RPMI7951 (cell line): ENCODE measurements around the gene LCN2. TPM values are rescaled to one million over a fixed set of nuclear protein-coding genes. Genes with fewer than 3 reads are reported as not detected.

Source experiments
- DNase-seq: peaks from one replicate; pipeline ENCODE4 v3.0.0-alpha.2; 2012; ENCODE audit warnings: low read depth
- total RNA-seq: library from RNA; depleted of rRNA; stranded (reverse); fragments of >200 nt; shearing (Covaris generic); gene quantifications from 2 replicates; pipeline ENCODE4 v1.2.3, GENCODE V29; 2014

Gene LCN2
- total RNA-seq, 1 experiment from 2014 or later = not detected

DNA sequence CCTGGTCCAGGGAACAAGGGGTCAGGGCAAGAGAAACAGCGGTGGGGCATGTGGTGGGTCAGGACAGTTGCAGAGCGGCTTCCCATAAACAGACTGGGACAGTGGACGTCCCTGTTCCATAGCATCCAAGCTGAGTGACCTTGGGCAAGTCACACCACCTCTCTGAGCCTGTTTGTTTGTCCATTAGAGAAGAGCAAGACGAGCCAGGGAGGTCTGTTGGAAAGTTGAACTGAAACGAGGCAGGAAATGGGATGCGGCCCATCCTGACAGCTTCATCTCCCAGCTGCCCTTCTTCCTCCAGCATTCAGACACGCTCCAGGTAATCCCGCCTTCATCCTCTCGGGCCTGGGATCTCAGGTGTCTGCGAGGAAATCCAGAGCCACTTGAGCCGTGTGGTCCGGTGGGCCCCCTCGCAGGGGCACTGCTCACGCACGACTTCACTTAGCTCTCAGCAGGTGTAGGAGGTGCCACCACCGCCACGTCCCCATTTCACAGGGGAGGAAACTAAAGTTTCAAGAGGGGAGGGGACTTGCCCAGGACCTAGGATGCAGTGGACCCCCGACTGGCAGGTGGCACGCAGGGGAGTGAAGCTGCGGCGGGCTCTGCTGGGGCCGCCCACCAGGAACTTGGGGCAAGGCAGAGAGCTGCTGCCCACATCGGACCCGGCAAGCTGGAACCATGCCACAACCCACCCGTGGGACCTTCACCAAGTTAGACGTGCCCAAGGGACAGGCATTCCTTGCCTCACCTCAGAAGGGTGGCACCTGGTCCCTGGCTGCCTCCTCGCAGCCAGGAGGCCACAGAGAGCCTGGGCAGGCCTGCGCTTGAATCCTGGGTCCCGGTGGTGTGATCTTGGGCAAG is 34.7 kb upstream of the LCN2 start:
- DNase-seq = no peak

DNA sequence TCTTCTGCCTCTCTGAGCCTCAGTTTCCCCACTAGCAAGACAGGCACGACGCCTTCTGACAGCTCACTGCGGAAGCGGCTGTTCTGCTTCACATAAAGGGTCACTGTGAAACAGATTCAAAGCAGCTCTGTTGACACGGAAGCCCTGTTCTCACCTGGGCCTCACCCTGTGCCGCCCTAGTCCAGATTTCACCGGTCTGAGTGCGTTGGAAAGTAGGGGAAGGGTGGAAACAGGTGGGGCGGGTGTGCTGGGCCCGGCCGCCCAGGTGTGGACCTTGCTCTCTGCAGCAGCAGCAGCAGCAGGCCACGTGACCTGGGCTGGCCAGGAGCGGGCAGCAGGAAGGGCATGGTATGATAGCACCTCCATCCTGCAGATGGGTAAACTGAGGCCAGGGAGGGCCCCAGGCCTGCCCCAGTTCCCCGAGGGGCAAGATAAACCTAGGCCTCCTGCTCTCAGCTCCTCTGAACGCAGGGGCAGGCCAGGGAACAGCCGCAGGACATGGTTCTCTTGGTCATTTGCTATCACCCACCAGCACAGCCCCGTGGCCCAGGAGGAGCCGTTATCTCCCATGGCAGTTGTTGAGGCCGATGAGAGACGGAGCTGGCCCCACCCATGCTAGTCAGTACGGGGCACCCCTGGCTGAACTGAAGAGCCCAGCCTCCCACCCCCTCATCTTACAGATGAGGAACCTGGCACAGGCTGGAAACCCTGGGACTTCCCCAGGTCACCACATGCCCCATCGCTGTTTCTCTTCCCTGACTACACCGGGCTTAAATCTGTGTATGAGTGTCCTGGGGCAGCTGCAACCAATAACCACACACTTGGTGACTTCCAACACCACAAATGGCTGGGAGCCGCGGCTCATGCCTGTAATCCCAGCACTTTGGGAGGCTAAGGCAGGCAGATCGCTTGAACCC is 33.8 kb upstream of the LCN2 start:
- no peak for DNase-seq

DNA sequence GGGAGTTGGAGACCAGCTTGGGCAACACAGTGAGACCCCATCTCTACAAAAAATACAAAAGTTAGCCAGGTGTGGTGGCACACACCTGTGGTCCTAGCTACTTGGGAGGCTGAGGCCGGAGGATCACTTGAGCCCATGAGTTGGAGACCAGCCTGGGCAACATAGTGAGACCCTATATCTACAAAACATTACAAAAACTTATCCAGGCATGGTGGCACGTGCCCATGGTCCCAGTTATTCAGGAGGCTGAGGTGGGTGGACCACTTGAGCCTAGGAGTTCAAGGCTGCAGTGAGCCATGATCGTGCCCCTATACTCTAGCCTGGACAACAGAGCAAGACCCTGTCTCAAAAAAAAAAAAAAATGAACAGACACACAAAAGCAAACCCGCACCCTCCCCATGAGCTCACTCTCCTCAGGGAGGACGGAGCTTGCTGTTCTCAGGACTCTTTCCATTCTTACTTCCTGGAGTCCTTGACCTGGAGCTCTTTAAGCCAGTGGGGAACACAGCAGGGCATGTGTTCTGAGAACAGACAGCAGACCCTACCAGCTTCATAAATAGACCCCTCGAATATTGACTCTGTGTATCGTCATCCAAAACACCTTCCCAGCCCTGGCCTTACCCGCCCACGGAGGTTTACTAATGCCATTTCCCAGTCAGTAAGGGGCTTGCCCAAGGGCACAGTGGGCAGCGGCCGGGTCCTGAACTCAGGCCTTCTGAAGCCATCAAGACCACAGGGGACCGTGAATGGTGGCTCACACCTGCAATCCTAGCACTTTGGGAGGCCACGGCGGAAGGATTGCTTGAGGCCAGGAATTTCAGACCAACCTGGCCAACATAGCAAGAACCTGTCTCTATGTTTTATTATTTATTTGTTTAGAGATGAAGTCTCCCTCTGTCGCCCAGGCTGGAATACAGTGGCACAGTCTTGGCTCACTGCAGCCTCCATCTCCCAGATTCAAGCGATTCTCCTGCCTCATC is 32.9 kb upstream of the LCN2 start:
- no peak for DNase-seq

DNA sequence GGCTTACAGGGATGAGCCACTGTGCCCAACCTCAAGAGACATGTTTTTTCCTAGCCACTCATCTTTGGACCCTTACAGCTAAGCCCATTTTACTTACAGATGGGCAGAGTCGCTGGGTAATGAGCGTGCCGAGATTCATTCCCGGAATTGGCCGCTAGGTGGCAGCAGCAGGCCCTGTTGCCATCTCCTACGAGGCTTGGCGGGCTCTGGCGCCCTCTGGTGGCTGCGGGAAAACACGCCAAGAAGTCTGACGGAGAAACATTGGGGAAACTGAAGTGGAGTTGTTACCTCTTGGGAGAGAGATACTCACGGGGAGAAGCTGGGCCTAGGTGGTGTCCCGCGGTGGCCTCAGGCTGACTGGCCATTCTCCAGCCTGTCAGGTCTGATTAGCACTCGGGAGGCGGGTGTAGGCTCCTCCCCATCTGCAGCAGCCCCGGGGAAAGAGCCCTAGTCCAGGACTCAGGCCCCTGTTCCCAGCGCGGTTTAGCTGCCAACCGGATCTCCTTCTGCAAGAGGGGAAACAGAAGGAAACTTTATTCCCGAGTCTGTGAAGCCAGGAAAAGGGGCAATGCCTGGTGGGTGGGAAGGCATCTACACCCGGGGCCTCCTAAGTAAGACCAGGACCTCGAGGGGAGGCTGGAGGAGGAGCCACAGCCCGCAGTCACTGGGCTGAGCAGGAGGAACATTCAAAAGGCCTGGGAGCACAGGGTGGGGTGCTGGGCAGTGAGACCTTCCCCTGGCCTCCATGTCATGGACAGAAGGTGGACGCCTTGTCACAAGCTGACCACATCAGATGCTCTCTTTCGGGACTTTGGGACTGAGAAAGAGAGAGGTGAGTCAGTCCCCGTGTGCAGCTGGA is 31.4 kb upstream of the LCN2 start:
- peak; percentile 72 for DNase-seq

DNA sequence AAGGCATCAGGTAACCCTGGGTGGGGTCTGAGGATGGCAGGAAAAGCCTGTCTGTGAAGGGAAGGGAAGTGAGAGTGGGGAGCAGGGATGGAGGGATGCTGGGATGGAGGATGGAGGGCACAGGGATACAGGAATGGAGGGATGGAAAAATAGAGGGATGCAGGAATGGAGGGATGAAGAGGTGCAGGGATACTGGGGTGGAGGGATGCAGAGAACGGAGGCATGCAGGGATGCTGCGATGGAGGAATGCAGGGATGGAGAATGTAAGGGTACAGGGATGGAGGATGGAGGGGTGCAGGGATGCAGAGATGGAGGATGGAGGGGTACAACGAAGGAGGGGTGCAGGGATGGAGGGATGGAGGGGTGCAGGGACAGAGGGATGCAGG is 30.8 kb upstream of the LCN2 start:
- DNase-seq = no peak

DNA sequence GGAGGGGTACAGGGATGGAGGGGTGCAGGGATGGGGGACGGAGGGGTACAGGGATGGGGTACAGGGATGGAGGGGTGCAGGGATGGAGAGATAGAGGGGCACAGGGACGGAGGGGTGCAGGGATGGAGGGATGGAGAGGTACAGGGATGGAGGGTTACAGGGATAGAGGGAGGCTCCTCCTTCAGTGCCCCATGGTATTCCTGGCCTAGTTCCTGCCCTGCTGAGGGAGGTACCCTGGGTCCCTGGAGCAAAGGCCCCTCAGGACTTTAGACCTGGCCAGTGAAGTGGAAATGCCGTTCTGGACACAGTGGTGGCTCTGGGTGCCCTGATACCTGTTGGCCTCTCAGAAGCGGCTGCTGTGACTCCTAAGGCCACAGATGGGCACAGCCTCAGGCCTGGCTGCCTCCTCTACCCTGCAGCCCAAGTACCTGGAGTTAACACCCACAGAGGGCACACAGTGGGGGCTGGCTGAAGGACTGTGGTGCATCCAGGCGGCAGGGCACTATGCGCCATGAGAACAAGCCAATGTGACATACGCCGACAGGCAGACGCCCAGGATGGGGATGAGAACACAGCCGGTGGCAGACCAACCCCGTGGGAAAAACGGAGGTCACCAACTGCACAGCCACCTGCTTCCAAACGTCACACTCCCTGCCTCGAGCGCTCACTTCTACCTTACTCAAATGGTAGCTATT is 30.1 kb upstream of the LCN2 start:
- DNase-seq = no peak

DNA sequence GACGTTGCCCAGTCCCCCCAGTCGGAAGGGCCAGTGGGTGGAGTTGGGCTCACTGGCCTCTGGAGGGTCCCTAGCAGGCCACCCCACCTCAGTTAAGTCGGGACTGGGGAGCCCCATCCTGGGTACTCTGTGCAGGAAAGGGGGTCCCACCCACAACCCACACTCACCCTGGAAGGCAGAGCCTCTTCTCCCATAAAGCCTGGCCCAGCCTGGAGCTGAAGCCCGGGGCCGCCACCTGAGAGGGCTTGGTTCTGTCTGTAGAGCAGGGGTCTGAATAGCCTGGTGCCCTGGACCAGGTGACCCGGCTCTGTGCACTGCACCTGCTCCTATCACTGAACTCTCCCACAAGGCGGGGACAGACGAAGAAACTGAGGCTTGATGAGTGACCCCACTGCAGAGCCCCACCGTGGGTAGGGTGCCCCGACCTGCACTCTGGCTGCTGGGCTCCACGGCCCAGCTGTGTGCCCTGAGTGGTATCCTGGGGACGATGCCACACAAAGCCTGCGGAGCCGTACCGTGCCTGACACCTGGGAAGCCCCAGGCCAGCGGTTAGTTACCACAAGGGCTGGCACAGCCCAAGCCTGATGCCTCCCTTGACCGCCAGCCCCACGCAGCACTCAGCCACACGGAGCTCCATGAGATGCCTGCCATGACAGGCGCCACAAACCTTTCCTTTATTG is 29.1 kb upstream of the LCN2 start:
- DNase-seq = no peak

DNA sequence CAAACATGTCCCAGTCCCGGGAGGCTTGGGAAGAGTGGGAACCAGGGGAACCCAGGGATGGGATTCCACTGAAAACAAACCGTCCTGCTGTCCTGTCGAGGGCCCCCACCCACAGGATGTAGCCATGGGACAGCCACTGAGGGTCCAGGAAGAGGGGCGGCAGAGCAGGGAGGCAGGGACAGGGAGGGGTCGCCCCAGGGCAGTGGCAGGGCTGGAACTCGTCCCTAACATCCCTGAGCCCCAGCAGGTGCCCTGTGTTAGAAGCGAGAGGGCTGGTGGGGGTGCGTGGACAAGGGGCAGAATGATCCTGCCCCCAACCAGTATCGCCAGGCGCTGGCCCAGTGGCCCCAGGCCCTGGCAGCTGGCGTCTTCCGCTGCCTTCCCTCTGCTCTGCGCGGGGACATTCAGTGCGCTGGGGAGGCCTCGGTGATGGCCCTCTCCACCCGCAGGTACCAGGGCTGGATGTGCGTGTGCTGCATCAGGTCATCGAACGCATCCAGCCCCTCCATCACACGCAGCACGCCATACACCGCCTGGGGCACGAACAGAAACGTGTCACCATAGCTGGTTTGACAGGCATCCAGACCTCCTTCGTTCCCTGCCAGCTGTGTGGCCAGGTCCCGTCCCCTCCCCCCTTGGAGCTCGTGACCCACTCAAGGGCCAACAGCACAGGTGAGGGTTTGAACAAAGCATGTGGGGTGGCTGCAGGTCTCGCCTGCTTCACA is 28.4 kb upstream of the LCN2 start:
- no peak for DNase-seq

DNA sequence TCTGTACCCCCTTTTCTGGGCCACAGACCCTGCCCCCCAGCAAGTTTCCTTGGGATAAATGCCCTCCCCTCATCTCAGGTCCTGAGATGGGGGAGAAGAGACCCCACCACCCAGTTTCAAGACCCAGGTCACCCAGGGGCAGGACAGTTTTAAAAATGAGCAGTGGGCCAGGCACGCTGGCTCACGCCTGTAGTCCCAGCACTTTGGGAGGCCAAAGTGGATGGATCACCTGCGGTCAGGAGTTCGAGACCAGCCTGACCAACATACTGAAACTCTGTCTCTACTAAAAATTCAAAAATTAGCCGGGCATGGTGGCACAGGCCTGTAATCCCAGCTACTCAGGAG is 27.8 kb upstream of the LCN2 start:
- DNase-seq = no peak

DNA sequence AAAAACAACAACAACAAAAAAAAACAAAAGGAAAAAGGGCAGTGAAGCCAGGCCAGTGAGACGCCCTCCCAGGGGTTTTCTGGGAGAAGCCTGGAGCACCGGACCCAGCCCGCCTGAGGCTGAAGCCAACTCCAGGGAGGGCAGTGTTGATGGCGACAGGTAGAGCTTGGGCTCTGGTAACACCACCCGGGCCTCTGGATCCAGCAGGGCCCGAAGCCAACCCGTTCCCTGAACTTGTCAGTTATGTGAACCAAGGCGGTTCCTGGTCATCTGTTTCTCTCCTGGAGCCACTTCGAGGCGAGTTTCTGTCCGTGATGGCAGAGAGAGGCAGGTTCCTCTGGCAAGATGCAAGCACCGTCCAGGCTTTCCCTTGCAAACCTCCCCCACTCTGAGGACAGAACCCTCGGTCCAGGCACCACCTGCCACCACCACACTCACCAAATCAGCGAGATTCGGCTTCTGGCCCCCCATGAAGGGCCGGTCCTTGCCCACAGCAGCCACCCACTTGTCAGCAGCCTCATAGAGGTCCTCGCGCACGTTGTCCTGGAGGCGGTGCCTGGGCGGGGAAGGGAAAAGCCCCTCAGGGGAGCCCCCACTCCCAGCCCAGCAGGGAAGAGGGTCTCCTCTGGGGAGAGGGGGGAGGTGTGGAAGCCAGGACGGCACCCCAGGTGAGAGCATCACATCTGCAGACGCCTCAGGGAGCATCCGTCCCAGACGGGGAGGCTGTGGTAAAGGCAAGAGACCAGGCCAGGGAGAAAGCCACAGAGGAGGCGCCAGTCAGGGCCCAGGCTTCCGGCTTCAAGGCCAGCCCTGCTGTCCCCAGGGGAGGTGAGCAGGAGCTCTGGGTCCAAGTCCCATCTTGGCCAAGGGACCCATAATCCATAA is 27.1 kb upstream of the LCN2 start:
- DNase-seq = no peak

DNA sequence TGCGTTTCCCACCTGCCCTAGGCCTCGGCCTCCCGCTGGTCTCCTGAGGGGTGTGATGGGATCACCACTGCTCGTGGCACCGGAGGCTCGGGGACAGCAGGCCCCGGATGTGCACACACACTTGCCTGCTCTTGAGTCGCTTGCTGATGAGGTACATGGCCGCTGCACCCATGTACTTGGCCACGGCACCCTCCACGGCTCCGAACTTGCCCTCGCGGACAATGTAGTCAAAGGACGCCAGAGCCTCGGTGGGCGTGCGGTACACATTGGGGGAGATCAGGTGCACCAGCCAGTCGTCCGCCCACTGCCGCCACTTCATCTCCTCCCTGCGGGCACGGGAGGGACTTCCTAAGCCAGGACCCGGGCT is 26.5 kb upstream of the LCN2 start:
- DNase-seq = no peak

DNA sequence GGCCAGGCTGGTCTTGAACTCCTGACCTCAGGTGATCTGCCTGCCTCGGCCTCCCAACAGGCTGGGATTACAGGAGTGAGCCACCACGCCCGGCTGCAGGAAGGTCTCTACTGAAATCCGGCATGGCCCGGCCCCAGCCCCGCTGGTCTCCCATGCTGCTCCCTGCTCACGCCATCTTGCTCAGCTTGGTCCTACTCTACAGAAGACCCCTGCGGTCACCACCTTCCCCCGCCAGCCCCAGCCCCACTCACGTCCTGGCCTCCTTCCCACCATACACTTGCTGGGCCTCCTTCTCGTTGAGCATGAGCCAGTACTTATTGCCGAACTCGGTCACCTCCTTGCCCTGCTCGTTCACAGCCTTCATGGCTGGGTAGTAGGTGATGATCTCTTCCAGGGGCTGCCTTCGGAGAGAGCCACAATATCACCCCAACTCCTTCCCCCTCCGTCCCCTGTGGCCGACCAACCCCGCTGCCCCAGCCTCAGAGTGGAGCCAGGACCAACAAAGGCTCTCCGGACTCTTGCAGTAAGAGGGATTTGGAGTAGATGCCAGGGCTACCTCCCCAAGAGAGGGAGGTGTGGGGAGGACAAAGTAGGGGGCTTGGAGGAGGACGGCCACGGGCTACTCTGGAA is 25.7 kb upstream of the LCN2 start:
- no peak for DNase-seq

DNA sequence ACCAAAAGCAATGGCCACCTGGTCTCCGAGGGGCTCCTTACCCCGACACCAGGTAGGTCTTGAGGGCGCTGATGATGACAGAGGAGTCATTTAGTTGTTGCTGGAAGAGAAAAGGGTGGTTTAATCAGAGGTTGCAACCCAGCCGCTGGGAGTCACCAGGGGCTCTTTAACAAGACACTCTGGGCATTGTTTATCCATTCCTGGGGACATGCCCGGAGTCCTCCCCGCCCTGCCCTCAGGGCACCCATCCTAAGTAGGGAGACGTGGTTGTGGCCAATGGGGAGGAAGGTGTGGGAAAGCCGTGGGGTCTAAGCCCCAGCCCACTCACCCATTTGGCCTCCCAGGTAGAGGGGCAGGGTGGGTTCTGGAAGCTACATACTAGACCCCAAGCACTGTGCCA is 24.8 kb upstream of the LCN2 start:
- DNase-seq = no peak

DNA sequence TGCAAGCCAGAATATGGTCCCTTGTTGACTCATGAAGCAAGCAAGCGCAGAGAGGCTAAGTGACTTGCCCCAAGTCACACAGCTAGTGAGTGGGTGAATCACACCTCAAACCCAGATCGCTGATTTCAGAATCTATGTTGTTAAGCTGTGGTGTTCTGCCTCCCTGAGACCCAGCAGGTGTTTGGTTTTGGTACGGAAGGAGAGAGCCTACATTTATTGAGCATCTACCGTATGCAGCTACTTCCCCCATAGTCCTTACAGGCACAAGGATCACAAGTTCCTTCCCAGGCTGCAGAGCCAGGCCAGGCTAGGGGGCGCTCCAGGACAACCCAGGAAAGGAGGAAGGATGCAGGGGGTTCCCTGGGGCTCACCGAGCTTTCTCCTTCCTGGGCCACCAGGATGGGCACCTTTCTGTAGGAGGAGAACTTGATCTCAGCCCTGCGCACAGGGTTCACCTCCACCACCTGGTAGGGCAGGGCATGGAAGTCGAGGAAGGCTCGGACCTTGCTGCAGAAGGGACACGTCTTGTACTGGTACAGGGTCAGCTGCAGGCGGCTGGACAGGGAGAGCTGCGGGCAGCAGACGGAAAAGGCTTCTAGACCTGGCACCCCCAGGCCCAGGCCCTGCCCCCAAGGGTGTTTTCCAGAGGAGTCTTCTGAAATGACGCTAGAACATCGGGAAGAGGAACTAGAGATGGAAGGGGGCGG is 24.2 kb upstream of the LCN2 start:
- no peak for DNase-seq

DNA sequence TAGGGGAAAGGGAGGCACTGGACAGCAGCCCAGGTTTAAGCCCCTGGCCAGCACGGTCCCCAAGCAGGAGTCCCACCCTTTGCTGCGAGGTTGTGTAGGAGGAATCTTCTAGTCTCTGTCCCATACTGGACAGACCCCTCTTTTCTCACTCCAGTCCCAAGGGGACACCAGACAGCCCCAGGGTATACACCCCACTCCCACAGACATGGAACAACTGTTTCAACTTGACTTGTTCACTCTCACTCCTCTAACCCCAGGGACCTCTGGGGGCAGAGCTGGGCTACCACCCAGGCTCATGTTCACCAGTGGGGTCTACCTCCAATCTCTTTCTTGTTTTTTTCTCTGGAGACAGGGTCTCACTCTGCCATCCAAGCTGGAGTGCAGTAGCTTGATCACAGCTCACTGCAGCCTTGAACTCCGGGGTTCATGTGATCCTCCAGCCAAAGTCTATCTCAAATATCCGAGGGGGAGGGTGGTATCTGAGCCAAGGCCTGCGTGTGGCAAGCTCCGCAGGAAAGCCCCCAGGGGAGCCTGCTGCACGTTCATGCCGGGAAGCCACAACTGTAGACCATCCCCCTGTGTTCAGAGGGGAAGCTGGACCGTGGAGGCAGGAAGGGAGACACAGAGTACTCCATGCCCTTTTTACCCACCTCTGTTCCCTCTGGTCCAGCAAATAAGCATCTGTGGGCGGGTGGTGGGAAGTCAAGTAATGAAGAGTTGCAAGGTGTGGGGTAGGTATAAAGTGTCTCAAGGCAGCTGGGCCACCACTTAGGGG is 23.5 kb upstream of the LCN2 start:
- no peak for DNase-seq

DNA sequence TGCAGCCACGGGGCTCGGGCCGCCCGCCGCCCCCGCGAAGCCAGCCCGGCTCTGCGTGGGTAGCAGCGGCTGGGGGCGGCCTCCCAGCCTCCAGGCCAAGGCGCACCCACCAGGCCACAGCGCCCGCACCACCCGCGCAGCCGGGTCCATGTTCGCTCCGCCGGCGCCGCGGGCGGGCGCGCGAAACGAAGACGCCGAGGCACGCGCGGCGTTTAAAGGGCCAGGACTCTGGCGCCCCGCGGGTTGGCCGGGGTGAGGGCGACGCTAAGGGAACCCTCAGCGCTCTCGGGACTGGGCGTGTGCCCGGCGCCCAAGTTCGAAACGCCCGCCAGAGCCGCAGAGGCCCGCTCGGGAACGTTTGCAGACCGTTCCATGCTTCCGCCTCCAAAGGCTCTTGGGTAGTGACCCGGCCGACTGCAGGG is 21.7 kb upstream of the LCN2 start, which contains the start of gene PTGES2:
TSS of gene PTGES2 (minus strand) at position 162 of the 422 bp plus-strand sequence. CDS start at position 150, 12 bp downstream.
- DNase-seq = peak; percentile 86
